GM19463 (cell line): Measurements from ENCODE around the gene MS4A13.
"Not testable (repeated sequence)": the region's sequence is repeated elsewhere in the genome, so short reads cannot be mapped to it uniquely, and the experiment has no call there.

ENCODE experiments used
- ATAC-seq: cut with Tn5 transposase; IDR thresholded peaks from one replicate; pipeline ENCODE4 v1.9.1; 2021; ENCODE audit warnings: mild to moderate bottlenecking, moderate library complexity; ENCODE audit not compliant: unreplicated experiment

Gene MS4A13, protein sequence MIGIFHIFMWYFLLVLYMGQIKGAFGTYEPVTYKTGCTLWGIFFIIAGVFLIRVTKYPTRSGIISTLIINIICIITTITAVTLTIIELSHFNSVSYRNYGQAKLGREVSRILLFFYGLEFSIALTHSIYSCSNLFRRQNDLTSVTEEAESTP

DNA sequence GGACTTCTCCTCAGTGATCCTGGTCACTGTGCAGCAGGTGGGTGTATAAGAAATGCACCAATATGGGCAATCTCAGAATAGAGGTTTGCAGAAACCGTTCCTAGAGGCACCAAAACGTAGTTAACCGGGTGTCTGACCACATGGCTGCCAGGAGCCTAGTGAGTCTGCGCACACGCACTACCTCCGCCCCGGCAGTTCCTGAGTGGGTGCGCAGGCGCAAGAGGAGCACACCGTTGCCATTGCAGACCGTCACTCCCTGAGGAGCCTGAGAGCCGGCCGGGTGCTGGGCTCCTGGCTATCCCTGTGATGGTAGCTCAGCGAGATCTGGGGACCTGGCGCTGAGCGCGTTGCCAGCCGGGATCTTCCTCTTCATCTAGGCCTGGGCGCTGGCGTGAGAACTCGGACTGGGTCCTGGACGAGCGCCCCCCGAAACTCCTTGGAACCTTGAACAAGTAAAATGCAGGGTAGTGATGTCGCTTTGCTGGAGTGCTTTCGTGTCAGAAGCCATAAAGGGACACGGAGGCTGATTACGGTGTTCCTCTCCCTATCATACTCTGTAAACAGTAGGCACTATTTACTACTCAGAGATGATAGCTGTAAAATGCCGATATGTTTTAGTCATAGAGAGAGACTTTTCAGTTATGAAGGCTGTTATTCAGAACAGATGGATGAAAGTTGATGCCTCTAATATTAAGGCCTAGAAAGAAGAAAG lies at the start of gene MS4A13:
MS4A13 (plus strand) TSS at position 249 of the 712 bp plus-strand sequence. CDS start 2,692 bp downstream, outside the sequence.
- ATAC-seq, result no peak

DNA sequence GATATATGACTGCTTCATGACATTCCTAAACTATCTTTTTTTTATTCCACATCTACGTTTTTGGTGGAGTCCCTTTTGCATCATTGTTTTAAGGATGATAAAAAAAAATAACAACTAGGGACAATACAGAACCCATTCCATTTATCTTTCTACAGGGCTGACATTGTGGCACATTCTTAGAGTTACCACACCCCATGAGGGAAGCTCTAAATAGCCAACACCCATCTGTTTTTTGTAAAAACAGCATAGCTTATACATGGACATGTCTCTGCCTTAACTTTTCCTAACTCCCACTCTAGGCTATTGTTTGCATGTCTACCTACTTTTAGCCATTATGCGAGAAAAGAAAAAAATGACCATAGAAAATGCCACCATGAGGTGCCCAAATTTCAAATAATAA lies 46.4 kb upstream of the MS4A13 start:
- ATAC-seq, result no peak

DNA sequence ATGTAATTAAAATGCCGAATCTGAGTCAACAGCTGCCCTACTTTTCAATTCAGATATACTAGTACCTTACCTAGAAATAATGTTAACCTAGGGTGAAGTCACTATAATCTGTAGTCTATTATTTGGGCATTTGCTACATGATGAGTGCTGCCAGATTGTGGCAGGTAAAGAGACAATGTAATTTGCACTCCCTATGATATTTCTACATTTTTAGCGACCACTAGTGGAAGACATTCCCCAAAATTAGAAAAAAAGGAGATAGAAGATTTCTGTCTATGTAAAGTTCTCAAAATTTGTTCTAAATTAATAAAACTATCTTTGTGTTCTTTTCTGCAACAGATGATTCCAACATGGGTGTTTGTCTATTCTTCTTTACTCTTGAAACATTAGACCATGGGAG lies 45.5 kb upstream of the MS4A13 start:
- ATAC-seq, result no peak

DNA sequence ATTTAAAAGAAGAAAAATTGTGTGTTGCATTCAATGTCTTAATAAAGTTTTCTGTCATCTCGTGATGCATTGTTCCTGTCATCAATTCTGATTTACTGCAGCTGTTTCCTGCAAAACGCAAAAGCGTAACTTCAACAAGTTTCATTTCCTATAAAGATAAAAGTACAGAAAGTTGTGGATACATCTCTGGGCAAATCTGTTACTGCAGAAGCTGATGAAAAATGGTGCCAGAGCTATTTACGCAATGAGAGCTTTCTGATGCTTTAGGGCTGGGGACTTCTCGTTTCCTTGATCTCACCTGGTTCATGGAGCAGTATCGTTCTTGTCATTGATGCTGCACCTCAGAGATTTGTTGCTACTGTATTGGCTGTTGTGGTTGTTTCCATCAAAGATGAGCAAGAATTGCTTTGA lies 38.2 kb upstream of the MS4A13 start:
- no peak for ATAC-seq

DNA sequence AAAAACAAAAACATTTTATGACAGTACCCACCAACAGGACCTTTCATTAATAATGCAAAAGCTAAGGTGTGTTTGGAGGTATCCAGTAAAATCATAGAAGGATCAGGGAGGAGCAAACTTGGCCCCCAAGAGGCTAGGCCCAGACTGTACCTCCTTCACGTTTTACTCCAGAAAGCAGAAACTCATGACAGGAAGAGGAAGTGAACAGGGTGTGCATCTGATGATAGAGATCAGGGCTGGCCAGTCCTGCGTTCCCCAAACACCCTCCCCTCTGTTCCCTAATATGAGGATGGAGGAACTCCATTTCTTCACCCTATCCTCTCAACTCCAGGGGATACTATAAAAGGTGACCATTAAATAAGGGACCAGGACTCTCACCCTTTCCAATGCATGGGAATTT lies 32.8 kb upstream of the MS4A13 start:
- ATAC-seq, result no peak

DNA sequence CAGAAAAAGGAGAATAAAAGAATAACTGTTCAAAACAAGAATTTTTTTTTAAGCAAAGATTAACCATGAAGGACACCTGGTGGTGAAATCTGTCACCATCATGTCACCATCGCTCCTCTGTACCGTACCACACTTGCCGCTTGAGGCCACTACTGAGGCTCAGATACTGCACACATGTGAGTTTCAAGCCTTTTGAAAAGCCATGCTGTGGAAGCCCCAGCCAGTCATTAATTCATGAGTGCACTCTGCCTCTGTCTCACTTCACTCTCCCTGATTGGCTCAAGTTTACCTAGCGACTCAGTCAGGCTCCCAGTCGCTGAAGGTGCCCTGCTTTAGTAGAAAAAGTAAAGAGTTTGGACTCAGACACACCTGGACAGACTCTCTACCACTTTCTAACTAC lies 29.2 kb upstream of the MS4A13 start:
- peak; percentile 100 for ATAC-seq

DNA sequence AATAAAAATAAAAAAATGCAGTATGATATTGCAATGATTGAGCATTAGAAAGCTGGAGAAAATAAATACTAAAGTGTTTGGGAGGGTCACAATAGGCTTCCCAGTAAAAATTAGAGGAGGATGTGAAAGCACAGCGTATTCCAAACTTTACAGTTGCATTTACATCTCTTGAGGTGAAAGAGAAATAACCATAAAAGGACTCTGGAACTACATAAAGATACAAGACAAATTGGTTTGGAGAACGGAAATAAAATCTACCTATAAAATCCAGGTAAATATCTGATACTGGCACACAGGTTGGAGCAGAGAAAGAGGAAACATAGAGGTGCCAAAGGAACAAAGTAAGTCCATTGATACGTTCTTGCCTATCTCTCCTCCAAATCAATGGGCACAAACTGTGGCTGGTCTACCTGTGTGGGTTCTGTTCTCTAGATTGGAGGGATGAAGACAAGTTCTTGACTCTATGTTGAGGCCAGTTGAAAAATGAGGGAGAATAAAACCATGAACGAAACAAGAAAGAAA lies 22.6 kb upstream of the MS4A13 start, which contains the start of gene MS4A12:
MS4A12 (plus strand) TSS at position 291 of the 522 bp plus-strand sequence. CDS start 4,541 bp downstream, outside the sequence.
- ATAC-seq, result no peak

DNA sequence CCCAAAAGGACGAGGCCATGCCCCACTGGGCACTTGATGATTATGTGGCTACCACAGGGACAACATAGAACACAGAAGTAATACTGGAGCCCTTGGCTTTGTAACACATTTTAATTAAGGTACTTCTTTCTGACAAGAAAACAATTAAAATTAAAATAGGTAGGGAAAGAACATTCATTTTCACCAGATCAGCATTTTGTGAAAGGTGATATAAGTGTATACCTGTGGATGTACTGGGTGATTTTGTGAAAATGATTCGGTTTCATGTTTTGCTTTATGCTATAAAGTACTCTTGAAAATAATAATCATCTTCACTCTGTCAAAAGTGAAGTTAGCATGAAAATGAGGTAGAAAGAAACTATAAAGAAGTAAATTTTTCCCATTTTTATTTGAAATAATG lies 21.7 kb upstream of the MS4A13 start:
- no peak for ATAC-seq

DNA sequence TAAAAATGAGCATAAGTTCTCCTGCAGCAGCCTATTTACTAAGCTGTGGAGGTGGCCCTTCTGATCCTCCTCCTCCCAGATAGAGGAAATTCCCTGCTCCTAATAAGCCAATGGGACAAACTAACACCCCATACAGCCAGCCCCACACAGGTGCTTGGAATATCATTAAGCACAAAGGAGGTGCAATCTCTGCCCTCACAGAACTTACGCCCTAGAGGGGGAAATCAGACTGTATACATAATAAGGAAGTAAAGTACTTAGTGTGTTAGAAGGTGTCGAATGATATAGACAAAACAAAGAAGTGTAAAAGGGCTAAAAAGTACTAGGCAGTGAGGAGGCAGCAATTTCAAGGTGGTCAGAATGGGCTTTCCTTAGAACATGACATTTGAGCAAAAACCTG lies 16.8 kb upstream of the MS4A13 start:
- ATAC-seq, result no peak

DNA sequence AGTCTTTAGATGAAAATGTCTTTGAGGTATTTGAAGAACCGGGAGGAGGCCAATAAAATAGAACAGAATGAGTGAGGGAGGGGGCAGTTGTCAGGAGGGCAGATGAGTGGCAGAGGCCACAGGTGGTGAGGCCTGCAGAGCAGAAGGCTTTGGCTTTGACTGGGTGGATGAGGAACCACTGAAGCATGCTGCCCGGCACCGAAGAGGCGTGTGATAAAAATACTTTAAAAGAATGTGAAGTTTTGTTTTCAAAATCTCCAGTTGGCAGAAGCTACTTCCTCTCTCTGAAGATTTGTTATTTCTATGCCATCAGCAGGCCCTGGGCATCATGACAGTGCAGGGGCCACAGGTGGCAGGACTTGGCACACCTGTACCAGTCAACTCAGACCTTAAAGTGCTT lies 16.3 kb upstream of the MS4A13 start:
- ATAC-seq, result no peak

DNA sequence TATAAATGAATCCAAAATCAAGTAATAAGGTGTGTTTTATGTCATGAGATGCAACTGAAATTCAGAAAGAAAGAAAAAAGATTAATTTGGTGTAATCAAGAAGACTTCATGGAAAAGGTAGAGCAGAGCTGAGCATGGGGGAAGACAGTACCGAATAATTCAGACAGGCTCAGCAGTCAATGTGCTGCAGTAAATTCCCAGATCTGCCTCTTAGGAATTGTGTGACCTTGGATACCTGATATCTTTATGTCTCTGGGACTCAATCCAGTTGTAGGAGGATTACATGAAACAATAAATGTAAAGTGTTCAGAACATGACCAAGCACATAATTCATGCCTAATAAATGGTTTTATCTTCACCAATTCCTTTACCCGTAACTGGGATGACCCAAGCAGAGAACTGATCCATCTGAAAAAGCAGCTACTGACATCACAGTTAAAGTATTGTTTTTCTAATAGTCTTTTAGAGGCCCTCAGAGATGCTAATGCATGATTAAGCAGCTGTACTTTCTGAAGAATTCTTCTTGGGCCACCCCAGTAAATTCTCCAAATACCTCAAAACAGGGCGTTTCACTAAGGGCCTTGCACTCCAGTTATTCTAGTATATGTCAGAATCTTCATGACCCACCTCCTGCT lies 14.8 kb upstream of the MS4A13 start:
- ATAC-seq, result no peak

DNA sequence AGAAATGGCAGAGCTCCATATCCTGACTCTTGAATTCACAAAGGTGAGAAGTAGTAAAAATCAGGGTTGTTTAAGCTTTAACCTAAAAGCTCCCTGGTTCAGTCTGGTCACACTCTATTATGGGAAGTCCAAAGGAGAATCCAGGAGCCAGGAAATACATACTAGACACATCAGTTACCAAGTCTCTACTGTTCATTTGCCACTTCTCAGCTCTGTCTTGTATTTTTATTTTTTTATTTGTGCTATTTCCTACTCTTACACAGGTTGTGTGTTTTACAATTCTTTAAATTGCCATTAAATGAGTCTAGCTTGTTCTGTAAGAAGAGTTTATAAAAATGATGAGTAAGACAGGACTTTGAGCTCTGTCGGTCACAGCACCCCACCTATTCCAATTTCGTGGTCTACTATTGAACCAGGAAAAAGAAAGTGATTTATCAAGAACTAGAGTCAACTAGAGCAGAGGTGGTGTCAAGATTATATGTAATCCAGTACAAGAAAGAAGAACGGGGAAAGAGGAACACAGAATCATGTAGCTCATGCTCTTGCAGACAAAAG lies 12.9 kb upstream of the MS4A13 start:
- ATAC-seq, result no peak

DNA sequence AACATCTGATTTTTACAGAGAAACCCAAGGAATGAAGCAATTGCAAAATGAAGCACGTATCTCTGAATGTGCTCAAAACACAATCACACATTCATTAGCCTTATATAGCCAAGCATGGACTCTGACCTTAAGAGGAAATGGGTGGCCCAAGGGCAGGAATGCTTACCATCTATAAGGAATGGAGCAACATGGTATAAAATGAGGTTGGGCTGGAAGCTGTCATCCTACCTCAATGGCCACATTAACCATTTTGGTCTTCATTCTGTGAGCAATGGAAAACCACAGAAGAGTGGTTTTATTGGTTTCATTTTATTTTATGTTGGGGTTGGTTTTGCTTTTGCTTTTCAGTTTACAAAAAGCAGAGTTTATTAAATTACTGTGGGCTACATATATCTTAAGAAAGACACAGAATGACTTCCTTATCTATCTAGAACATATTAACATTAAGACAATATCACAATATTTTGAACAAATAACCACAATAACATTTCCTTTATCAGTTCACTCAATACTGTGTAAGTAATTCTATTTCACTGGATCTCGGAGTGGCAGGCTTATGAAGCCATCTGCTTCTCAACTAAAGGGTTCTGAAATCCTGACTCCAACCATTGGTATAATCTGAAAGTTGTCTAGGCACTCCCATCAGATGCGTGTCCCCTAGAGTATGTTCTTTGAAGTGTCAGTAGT lies 10.8 kb upstream of the MS4A13 start:
- no peak for ATAC-seq

DNA sequence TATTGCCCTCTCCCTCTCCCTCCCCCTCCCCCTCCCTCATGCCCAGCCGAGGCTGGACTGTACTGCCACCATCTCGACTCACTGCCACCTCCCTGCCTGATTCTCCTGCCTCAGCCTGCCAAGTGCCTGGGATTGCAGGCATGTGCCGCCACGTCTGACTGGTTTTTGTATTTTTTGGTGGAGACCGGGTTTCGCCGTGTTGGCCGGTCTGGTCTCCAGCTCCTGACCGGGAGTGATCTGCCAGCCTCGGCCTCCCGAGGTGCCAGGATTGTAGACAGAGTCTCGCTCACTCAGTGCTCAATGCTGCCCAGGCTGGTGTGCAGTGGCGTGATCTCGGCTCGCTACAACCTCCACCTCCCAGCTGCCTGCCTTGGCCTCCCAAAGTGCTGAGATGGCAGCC lies 5.6 kb upstream of the MS4A13 start:
- ATAC-seq, result not testable (repeated sequence)

DNA sequence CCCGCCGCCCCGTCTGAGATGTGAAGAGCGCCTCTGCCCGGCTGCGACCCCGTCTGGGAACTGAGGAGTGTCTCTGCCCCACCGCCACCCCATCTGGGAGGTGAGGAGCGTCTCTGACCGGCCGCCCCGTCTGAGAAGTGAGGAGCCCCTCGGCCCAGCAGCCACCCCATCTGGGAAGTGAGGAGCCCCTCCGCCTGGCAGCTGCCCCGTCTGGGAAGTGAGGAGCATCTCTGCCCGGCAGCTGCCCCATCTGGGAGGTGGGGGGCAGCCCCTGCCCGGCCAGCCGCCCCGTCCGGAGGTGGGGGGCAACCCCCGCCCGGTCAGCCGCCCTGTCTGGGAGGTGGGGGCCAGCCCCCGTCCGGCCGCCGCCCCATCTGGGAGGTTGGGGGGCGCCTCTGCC lies 5.0 kb upstream of the MS4A13 start:
- ATAC-seq, result not testable (repeated sequence)

DNA sequence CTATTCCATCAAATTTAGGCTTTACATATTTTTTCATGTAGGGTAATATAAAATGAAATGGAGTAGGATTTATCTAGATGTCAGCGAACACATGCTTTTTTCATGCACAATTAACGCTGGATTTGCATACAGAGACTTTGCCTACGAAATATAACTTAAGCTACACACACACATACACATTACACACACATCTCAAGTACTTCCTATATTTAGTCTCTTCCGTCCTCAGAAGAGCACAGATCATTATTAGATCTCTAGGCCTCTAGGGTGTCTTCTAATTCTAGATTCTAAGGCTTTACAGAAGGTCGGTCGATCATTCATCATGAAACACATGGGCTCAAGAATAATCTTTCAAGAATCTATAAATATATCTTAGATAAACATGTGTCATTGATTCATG lies 3.8 kb upstream of the MS4A13 start:
- no peak for ATAC-seq

DNA sequence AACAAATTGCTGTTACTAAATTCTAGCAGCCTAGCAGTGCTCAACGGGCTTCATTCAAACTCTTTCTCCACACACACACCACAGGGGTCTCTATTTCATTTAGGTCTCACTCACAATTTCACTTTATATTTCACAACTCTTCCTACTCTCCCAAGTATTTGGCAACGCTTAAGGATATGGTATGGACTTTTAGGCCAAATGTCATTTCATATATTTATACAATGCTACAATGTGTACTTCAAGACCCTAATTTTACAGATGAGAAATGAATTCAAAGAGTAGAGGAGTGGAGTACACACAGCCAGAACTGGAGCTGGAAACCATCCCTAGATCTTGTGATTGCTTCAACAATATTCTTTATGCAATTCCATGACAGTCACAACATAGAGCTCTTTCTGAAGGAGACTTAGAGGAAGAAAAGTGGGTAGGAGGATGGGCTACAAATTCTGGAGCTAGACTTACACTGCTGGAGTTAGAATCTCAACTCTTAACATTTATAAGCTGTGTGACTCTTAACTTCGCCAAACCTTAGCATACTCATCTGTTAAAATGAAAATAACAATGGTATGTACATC lies 2.5 kb upstream of the MS4A13 start:
- ATAC-seq, result no peak

DNA sequence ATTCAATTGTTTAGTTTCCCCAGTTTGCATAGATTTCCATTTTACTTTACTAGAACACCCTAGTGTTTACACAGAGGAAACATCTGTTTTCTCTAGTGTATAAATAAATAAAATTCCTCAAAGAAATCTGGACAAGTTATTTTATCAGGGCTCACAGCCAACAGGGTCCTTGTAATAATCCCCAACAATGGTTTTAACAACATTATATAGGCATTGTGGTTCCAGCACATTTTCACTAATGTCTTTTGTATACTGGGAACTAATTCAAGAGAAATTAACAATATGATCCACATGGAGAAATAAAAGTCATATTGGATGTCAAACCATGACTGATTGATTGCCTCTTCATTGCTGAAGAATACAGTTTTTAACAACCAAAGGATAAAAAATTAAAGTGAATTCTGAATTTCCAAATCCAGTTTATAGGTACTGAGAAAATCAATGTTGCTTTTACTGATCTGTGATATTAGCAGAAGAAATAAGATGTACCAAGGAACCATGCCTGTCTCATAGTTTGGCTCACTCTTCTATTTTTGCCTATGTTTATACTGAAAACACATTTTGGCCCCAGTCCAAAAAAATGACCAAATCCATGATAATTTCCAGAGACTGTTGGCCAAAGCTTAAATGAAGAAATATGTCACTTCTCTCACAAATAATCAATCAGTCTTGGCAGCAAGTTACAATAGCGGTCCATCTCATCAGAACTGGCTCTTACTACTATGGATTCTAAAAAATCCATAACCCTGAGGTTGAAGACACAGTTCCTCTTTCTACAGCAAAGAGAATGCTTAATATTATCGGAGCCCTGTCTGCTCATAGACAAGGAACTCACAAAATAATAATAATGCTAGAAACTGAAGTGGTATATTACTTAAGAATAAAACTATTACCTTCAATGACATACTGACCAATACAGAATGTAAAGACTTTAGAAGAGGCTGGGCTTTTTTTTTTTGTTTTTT lies 1.4 kb upstream of the MS4A13 start:
- no peak for ATAC-seq

DNA sequence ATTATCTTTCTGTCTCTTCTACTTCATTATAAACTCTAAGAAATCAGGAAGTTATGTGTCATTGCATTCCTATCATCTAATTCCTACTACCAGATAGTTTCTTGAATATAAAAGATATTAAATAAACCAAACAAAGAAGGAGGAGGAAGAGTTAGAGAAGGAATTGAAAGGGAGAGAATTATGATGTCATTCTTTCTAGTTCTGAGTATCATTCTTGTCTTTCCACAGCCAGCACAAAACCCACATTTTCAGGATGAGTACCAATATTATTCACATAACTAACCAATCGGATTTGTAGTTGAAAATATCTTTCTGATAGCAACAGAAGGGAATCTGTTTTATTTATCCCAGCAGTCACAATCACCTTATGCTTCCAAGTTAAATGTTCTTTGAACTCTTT lies 13.3 kb downstream of the MS4A13 start:
- ATAC-seq, result no peak

DNA sequence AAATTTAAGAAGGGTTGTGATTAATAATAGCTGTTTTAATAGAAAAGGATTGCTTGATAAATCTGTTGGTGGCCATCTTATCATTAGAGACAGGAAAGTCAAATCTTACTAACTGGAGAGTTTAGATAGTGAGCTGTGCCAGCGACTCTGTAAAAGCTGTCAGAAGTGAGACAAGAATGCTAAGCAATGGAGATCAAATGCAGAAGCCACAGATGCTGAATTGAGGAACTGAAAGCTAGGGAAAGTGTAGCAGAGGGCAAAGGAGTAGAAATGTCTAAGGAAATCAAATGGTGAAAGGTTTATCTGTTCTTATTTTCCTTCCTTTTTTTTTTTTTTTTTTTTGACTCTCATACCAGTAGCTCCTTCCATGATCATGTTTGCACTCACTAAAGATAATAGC lies 13.7 kb downstream of the MS4A13 start:
- ATAC-seq, result peak; percentile 76
